Measurements from ENCODE around the gene PPEF1. TPM values are rescaled to one million over a fixed set of nuclear protein-coding genes. Genes with fewer than 3 reads are reported as not detected.
"Not testable (repeated sequence)": the region's sequence is repeated elsewhere in the genome, so short reads cannot be mapped to it uniquely, and the experiment has no call there.

PPEF1 gene
- total RNA-seq, 4 donors from 2014 or later, result 0.62 to 1.0 TPM; not detected in 2

DNA sequence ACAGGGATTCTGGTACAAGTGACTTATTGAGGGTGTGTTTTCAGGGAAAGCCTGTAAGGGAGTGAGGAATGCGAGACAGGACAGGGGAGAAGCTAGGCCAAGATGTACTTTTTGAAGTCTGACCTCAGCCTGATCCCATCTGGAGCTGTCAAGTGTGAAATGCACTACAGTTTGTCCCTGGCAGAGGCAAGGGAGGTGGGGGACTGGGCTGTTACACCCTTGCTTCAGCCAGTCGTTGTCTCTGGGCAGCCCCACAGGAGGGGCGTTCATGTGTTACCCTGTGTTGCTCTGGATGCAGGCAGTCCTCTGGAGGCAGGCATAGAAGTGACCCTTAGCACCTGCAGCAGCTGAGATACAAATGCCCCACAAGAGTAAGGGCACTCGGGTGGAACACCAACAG, 25.8 kb downstream of the PPEF1 start:
- H3K4me3 ChIP-seq (ENCODE audit: low read depth, poor library complexity, severe bottlenecking), result no peak overlapping the region
- no peak for DNase-seq (ENCODE audit: low spot score in 2 of 2)
- intact Hi-C loops (cut with DNase I; ENCODE audit: low total_unique reads), result no loop called here
- 70 to 74% methylated on average over 3 to 4 of the region's 4 CpGs for whole genome bisulfite sequencing, 2 donors
- TF ChIP-seq POLR2A (IDR thresholded peaks at IDR 0.05), result no peak
- TF ChIP-seq CTCF (IDR thresholded peaks at IDR 0.05), result no peak

DNA sequence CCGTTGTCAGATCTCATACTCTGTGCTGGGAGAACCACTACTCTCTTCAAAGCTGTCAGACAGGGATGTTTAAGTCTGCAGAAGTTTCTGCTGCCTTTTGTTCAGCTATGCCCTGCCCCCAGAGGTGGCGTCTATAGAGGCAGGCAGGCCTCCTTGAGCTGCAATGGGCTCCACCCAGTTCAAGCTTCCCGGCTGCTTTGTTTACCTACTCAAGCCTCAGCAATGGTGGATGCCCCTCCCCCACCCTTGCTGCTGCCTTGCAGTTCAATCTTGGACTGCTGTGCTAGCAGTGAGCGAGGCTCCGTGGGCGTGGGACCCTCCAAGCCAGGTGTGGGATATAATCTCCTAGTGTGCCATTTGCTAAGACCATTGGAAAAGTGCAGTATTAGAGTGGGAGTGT, 32.2 kb downstream of the PPEF1 start:
- DNase-seq (ENCODE audit: low spot score in 2 of 2); H3K4me3 ChIP-seq (ENCODE audit: low read depth, poor library complexity, severe bottlenecking); intact Hi-C loops (cut with DNase I; ENCODE audit: low total_unique reads): not testable (repeated sequence)
- WGBS, 2 donors, result 87 to 94% methylated on average over 3 to 6 of the region's 6 CpGs

- DNase-seq (ENCODE audit: low spot score in 2 of 2), result no peak
- intact Hi-C loops (cut with DNase I; ENCODE audit: low total_unique reads), result no loop called here
- TF ChIP-seq CTCF (IDR thresholded peaks at IDR 0.05) (no peak), POLR2A (IDR thresholded peaks at IDR 0.05) (no peak)
- 75 to 77% methylated on average over 2 of the region's 2 CpGs for WGBS, 2 donors
- no peak overlapping the region for H3K4me3 ChIP-seq (ENCODE audit: low read depth, poor library complexity, severe bottlenecking)
Measured at GRCh38 chrX:18748499-18748898, 41.1 kb downstream of the PPEF1 start.

DNA sequence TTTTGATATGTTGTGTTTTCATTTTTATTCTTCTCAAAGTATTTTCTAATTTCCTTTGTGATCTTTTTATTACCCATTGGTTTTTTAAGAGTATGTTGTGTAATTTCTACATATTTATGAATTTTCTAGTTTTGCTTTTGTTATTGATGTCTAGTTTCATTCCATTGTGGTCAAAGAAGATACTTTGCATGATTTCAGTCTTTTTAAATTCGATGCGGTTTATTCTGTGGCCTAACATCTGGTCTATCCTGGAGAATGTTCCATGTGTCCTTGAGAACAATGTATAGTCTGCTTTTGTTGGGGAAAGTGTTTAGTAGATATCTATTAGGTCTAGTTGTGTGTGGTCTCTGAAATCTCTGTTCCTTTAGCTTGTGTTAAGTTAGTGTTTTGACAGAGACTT, 46.2 kb downstream of the PPEF1 start:
- no peak for TF ChIP-seq POLR2A (IDR thresholded peaks at IDR 0.05)
- no peak overlapping the region for H3K4me3 ChIP-seq (ENCODE audit: low read depth, poor library complexity, severe bottlenecking)
- intact Hi-C loops (cut with DNase I; ENCODE audit: low total_unique reads), result no loop called here
- DNase-seq (ENCODE audit: low spot score in 2 of 2), result no peak
- 76 to 83% methylated on average over 2 of the region's 2 CpGs for WGBS, 2 donors

DNA sequence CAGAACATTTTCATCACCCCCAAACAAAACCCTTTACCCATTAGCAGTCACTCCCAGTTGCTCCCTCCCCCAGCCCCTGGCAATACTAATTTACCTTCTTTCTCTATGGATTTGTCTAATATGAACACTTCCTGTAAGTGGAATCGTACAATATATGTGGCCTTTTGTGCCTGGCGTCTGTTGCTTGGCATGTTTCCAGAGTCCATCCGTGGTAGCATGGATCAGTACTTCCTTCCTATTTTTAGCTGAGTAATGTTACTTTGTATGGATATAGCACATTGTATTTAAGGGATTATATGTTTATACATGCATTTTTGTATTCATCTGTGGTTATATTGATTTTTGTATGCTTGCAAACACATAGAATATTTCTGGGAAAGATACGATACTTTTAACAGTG, 48.2 kb downstream of the PPEF1 start:
- TF ChIP-seq POLR2A (IDR thresholded peaks at IDR 0.05) (no peak), CTCF (IDR thresholded peaks at IDR 0.05) (no peak)
- WGBS, 2 donors, result 40 to 64% methylated on average over 4 of the region's 4 CpGs
- no peak for DNase-seq (ENCODE audit: low spot score in 2 of 2)
- H3K4me3 ChIP-seq (ENCODE audit: low read depth, poor library complexity, severe bottlenecking), result no peak overlapping the region
- intact Hi-C loops (cut with DNase I; ENCODE audit: low total_unique reads), result no loop called here

GRCh38 chrX:18757956-18758932, 50.8 kb downstream of the PPEF1 start:
- 65 to 75% methylated on average over 11 of the region's 11 CpGs for WGBS, 2 donors
- intact Hi-C loops (cut with DNase I; ENCODE audit: low total_unique reads), result no loop called here
- TF ChIP-seq POLR2A (IDR thresholded peaks at IDR 0.05) (no peak), CTCF (IDR thresholded peaks at IDR 0.05) (no peak)
- H3K4me3 ChIP-seq (ENCODE audit: low read depth, poor library complexity, severe bottlenecking), result no peak overlapping the region
- DNase-seq (ENCODE audit: low spot score in 2 of 2), result no peak

DNA sequence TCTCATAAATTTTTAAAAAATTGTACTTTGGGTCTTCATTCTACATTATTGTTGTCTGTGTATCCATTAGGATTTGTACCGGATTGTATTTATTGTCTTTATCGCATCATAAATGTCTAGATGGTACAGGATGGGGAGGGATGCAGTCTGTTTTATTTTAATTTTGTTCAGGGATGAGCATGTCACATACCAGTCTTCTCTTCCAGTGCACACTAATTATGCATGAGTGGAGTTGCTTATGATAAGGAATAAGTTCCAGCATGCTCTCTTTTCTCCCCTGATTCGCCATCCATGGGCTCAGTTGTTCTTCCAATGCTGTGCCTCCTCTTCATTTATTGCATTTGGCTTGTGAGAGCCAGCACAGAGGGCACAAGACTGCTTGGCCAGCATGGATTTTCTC, 54.3 kb downstream of the PPEF1 start:
- no peak for TF ChIP-seq POLR2A (IDR thresholded peaks at IDR 0.05)
- no peak for TF ChIP-seq CTCF (IDR thresholded peaks at IDR 0.05)
- no peak overlapping the region for H3K4me3 ChIP-seq (ENCODE audit: low read depth, poor library complexity, severe bottlenecking)
- DNase-seq (ENCODE audit: low spot score in 2 of 2), result no peak
- intact Hi-C loops (cut with DNase I; ENCODE audit: low total_unique reads), result no loop called here
- WGBS, 2 donors, result 83% methylated on average over 3 of the region's 3 CpGs

- H3K4me3 ChIP-seq (ENCODE audit: low read depth, poor library complexity, severe bottlenecking); intact Hi-C loops (cut with DNase I; ENCODE audit: low total_unique reads); DNase-seq (ENCODE audit: low spot score in 2 of 2): not testable (repeated sequence)
- 64 to 87% methylated on average over 3 of the region's 3 CpGs for WGBS, 2 donors
Measured at GRCh38 chrX:18763106-18763505, 55.7 kb downstream of the PPEF1 start.

Data from lower leg skin (tissue), 4 donors.